NOMO-1 treated with dmso at 0.1 percent for 144 hours (cell line): Measurements from ENCODE around the gene ARID4B.
"Not testable (repeated sequence)": the region's sequence is repeated elsewhere in the genome, so short reads cannot be mapped to it uniquely, and the experiment has no call there.

Experiments
- DNase-seq: peaks from one replicate; lab custom pipeline; 2025; ENCODE audit not compliant: unreplicated experiment; lab: John Stamatoyannopoulos, UW

Gene ARID4B

DNA sequence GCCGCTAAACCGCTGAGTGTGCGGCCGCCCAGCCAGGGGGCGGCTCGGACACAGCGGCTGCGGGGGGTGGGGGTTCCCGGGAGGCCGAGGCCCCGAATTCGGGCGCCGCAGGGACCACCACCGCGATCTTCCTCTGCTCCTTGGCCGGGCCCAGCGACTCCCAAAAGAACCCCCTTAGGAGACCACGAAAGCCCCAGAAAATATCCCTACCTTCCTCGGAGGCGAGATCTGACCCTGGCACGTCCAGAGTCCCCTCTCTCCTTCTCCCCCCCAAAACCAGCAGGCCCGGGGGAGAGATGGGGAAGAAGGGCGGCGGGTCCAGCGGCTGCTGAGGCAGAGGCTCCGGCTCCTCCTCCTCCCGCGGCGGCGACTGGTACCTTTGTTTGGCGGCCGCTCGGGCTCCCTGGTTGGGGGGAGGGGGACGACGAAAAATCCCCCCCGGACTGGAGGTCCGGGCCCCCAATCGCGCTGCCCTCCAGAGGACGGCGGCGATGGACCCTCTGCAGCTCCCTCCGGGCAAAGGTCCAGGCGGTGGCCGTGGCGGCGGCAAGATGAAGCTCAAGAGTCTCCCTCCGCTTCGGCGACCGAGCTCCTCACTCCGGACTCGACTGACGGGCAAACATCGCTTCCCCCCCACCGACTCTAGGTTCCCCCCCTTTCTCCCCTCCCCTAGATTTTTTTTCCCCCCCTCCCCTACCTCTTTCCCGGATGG is at the start of gene ARID4B:
Gene ARID4B (minus strand): TSS at position 621 of the 712 bp plus-strand sequence. CDS start 1,260 bp downstream, outside the sequence.
- no peak for DNase-seq

DNA sequence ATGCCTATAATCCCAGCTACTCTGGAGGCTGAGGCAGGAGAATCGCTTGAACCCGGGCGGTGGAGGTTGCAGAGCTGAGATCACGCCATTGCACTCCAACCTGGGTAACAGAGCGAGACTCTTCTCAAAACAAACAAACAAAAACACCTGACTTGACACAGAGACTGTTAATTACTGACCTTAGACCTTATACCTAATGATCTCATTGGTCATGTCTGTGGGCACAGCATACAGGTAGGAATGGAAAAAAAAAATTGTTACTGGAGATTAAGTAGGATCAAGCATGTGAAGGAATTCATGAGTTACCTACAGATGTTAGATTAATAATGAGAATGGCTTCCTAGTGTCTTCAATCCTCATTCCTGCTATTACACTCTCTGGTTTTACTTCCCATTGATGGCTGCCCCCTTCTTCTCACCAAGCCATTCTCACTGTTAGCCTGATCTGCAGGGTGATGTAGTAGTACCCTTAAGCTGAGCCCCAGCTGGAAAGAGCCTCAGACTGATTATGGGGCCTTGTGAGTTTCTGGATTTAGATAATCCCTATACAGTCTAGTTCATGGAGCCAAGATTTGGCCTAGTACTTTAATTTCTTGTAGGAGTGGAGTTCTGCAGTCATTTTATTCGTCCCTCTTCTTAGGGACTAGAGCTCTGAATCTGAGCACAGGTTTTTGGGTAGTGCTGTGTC is 48.1 kb upstream of the ARID4B start:
- no peak for DNase-seq

DNA sequence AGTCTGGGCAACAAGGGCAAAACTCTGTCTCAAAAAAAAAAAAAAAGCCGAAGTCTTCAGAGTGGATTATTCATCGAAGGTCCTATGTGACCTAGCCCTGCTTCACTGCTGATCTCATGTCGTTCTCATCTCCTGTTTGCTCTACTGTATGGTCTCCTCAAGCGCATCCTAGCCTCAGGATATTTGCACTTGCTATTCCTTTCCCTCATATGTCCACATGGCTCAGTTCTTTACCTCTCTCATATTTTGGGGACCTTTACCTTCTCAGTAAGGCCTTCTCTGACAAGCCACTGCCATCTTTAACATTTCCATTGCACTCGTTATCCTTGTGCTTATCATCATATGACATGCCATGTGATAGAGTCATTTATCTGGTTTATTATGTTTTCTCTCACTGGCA is 41.8 kb upstream of the ARID4B start:
- DNase-seq = no peak

- DNase-seq = no peak
These were observed 40.4 kb upstream of the ARID4B start for GRCh38 chr1:235368428-235368827.

DNA sequence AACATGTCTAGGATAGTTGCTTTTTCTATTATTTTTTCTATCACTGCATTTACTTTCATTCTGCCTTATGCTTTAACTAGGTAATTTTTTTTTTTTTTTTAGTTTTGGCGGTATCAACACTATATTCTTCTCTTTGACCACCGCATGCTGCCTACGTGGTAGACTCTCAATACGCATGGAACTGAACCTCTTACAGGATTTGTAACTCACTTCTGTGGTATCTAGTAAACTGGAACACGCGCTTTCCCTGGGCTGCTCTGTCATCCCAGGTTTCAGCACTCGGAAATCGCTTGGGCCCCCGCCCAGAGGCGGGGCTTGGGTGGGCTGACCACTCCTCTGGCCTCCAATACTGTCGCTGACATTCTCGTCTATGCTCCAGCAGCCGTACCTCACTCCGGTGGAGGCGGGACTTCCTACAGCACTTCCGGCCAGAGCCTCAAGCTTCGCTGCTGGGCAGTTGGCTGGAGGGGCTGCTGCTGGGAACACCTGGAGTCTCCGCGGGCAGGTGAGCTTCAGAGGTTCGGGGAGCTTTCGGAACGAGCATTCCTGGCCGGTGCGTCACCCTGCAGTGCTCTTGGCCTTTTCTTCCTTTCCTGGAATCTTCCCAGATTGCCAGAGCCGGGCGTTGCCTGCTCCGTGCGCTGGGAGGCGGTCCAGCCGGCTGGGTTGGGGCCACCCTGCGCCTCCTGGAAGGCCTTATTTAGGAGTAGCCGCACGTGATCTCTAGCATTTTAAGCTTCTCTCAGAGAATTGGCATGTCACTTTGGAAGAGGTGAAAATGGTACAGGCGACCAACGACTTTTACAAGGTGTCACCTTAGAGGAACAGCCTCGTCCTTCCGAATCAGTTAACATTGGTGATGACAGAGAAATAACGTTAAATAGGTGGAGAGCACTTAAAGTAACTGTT is 39.3 kb upstream of the ARID4B start, which contains the start of gene TBCE:
Gene TBCE (plus strand): TSS at position 428 of the 909 bp plus-strand sequence. CDS start 12,623 bp downstream, outside the sequence.
- DNase-seq = peak; percentile 96

GRCh38 chr1:235366286-235366685 is 38.3 kb upstream of the ARID4B start:
- no peak for DNase-seq

- DNase-seq = not testable (repeated sequence)
These were observed 36.2 kb upstream of the ARID4B start for GRCh38 chr1:235364189-235364588.

DNA sequence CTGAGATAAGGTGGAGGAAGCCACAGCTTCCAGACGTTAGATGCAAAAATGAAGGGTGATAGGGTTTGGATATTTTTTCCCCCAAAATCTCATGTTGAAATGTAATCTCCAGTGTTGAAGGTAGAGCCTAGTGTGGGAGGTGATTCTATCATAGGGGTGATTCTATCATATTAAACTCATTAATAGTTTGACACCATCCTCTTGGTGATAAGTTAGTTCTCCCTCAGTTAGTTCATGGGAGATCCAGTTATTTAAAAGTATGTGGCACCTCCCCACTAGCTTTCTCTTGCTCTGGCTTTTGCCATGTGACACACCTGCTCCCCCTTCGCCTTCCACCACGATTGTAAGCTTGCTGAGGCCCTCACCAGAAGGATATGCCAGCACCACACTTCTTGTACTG is 30.9 kb upstream of the ARID4B start:
- no peak for DNase-seq

GRCh38 chr1:235357485-235358373 is 29.8 kb upstream of the ARID4B start:
- DNase-seq = no peak

DNA sequence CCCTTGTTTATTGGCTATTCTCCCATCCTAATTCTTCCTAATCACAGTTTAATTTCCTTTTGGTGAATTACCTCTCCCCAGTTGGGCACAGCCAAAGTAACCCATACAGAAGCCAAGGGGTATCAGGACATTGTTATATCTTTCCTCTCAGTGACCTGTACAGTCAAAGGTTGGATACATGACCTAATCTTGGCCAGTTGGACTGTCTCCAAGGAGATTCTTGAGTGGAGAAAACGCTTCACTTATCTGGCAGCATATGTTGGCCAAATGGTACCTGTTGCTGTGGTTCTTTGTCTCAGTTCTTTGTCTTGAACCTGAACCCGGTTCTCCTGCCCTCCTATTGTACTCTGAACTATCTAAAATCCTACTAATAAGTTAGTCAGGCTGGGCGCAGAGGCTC is 23.9 kb upstream of the ARID4B start:
- DNase-seq = no peak

DNA sequence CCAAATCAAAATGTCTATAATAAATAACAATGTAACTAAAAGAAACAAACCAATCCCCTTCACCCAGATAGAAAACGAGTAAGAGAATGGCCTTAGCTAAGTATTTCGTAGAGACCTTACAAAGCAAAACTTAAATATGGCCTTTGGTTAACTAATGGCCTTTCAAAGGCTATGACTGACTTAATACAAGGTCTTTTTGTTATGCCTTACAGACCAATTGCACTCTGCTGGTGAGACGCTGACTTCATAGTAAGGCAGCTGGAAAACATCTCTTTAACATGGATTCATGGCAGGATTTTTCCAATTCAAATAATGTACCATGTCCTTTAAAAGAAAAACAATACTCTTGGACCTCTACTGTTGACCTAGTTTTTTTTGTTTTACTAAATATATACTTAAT is 23.5 kb upstream of the ARID4B start:
- DNase-seq = no peak

DNA sequence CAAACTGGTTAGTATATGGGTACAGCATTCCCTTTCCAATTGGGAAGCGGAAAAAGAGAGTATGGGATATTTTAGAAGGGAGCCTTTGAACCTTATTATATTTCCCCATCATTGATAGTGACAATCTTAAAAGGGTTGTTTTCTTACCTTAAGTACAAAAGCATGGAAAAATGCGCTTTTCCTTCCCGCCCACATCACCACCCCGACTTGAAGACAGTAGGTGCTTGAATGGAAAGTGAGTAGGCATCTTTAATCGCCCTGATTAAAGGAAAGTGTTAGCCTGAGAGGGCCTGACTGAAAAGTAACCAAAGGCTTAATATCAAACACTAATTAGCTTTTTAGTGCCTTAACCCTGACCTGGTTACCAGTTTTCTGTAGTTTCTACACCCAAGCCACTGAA is 15.7 kb upstream of the ARID4B start:
- DNase-seq = no peak

DNA sequence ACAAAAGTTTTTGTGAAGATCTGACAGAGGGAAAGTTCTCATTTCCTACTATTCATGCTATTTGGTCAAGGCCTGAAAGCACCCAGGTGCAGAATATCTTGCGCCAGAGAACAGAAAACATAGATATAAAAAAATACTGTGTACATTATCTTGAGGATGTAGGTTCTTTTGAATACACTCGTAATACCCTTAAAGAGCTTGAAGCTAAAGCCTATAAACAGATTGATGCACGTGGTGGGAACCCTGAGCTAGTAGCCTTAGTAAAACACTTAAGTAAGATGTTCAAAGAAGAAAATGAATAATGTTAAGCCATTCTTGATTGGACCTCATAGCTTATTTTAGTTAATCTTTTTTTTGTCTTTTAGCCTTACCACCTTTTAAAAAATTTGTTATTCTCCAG is 14.5 kb upstream of the ARID4B start:
- no peak for DNase-seq

- DNase-seq = no peak
These were observed 14.1 kb upstream of the ARID4B start for GRCh38 chr1:235342039-235342438.

DNA sequence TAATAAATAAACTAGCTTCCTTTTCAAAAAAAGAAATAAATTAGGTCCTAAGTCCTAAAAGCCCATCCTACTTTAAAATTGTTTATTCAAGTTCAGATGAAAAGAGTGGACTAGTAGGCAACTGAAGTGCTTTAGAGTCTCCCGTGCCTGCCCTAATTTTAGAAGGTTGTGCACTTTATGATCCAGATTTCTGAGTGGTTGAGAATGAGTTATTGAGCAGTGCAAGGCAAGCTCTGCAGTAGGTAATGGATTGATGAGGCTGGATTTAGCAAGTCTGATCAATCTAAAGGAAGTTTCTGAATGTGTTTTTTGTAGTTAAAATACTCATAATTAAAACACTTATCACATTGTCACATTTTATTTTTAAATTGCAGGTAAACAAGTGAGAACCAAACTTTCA is 13.4 kb upstream of the ARID4B start:
- no peak for DNase-seq

GRCh38 chr1:235339746-235340145 is 11.8 kb upstream of the ARID4B start:
- DNase-seq = no peak

GRCh38 chr1:235336903-235337302 is 8.9 kb upstream of the ARID4B start:
- DNase-seq = no peak

- no peak for DNase-seq
These were observed 3.4 kb upstream of the ARID4B start for GRCh38 chr1:235331401-235331800.

GRCh38 chr1:235330918-235331285 is 2.9 kb upstream of the ARID4B start:
- no peak for DNase-seq

DNA sequence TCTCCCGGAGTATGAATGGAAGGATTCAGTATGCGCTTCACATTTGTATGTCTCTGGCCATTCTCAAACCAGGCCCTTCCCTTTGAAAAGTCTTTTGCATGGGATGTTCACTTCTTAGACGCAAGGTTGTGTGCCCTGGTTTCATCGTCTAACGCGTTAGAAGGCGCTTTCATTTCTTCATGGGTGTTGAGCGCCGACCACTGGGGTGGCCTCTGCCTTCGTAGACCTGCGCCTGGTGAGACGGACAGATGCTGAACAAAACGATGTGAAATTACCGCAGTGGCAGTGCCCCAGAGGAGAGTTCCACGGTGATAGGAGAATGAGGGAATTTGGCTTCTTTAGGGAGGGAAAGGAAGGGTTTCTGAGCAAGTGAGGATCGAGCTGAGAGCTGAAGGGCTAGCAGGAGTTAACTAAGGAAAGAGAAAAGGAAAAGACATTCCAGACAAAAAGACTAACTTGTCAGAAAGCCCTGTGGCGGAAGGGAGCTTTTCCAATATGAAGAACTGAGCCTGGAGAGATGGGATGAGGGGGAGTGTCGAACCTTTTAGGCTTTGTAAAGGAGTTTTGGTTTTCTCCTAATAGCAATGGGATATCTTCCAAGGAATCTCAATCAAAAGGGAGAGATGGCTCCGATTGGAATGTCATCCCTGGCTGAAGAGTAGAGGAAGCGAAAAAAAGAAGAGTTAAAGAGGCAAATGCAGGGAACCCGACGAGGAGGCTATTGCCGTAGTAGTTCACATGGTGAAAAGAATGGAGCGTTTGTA is 1.3 kb upstream of the ARID4B start:
- peak; percentile 34 for DNase-seq
